Endothelial cell of umbilical vein (primary cell): ENCODE measurements around the gene TMEM54. TPM values are rescaled to one million over a fixed set of nuclear protein-coding genes. Genes with fewer than 3 reads are reported as not detected.

ENCODE experiments used
- BruUV-seq: library from RNA; stranded (reverse); fragments of 400-500 nt; replicated peaks from 2 replicates; lab custom pipeline; 2021; lab: Mats Ljungman, UMichigan
- CTCF ChIA-PET: fragments of 300-600, 350-600 bp; sonication (Branson Sonifier 250); formaldehyde crosslinking; loops from one replicate; lab custom pipeline; 2021; ENCODE audit warnings: antibody characterized with exemption, inconsistent platforms; lab: Charles Lee
- POLR2A ChIA-PET: fragments of 300-600, 350-600 bp; sonication (Branson Sonifier 250); formaldehyde crosslinking; loops from one replicate; lab custom pipeline; 2021; ENCODE audit warnings: antibody characterized with exemption, inconsistent platforms; lab: Charles Lee
- DNase-seq: peaks from one replicate; pipeline ENCODE4 v3.0.0-alpha.2; 2011; ENCODE audit warnings: low read depth, low spot score
- FAIRE-seq: peaks from 2 replicates; lab custom pipeline; 2011; peaks lifted over from hg19 to GRCh38; lab: Jason Lieb, UNC
- H2AFZ ChIP-seq: 2 replicates; pipeline ENCODE4 v1.6.0; 2012; ENCODE audit warnings: low read depth, low read length, control low read depth, inconsistent platforms
- H3K27ac ChIP-seq: 2 replicates; pipeline ENCODE4 v1.5.1; 2011; ENCODE audit warnings: low read depth, mild to moderate bottlenecking, control low read depth, low read length, moderate library complexity; ENCODE audit not compliant: insufficient read depth
- H3K27me3 ChIP-seq, 2 experiments: 2 replicates each; pipeline versions ENCODE4 v1.6.0 to v1.6.1; 2011; ENCODE audit warnings: low read length in 2 of 2, mixed read lengths in 1 of 2; ENCODE audit not compliant: control insufficient read depth in 2 of 2, insufficient read depth in 2 of 2
- H3K36me3 ChIP-seq, 2 experiments: 2 replicates in 1 of 2; 3 replicates in 1 of 2; pipeline ENCODE4 v1.5.1; 2011; ENCODE audit warnings: low read length in 2 of 2, mild to moderate bottlenecking in 1 of 2, moderate library complexity in 1 of 2; ENCODE audit not compliant: control insufficient read depth in 2 of 2, insufficient read depth in 2 of 2; ENCODE audit errors: extremely low read depth in 1 of 2
- H3K4me1 ChIP-seq: 3 replicates; pipeline ENCODE4 v1.5.1; 2011; ENCODE audit warnings: mild to moderate bottlenecking, low read length; ENCODE audit not compliant: control insufficient read depth, insufficient read depth; ENCODE audit errors: extremely low read depth
- H3K4me2 ChIP-seq: 2 replicates; pipeline ENCODE4 v1.6.1; 2011; ENCODE audit warnings: low read length, control low read depth, mixed read lengths; ENCODE audit not compliant: insufficient read depth
- H3K4me3 ChIP-seq, 3 experiments: fragments of 200-600 bp in 1 of 3; sonication (generic), shearing (Covaris generic) in 1 of 3; replicated peaks in 1 of 3; 2 replicates each; pipeline ENCODE4 v1.5.1; 2011 to 2016; ENCODE audit warnings: control low read depth in 3 of 3, low read length in 3 of 3, mild to moderate bottlenecking in 2 of 3, inconsistent platforms in 1 of 3, low read depth in 1 of 3, moderate library complexity in 1 of 3; ENCODE audit not compliant: insufficient read depth in 1 of 3
- H3K79me2 ChIP-seq: 2 replicates; pipeline ENCODE4 v1.6.0; 2012; ENCODE audit warnings: low read length, inconsistent platforms; ENCODE audit not compliant: control insufficient read depth, insufficient read depth
- H3K9ac ChIP-seq: replicated peaks from 2 replicates; pipeline ENCODE3; 2011; ENCODE audit warnings: low read length, control low read depth; ENCODE audit not compliant: insufficient read depth; ENCODE audit errors: extremely low read depth
- H3K9me1 ChIP-seq: replicated peaks from 3 replicates; pipeline ENCODE4 v1.6.0; 2011; ENCODE audit warnings: mild to moderate bottlenecking, low read length; ENCODE audit not compliant: control insufficient read depth, insufficient read depth; ENCODE audit errors: extremely low read depth
- H3K9me3 ChIP-seq: replicated peaks from 2 replicates; pipeline ENCODE4 v1.5.1; 2012; ENCODE audit warnings: low read length, inconsistent platforms; ENCODE audit not compliant: control insufficient read depth, insufficient read depth
- H4K20me1 ChIP-seq: replicated peaks from 2 replicates; pipeline ENCODE3; 2011; ENCODE audit warnings: mild to moderate bottlenecking, low read length; ENCODE audit not compliant: control insufficient read depth, insufficient read depth; ENCODE audit errors: extremely low read depth
- EZH2 ChIP-seq: IDR thresholded peaks from 2 replicates; pipeline ENCODE4 v1.6.1; 2012; ENCODE audit warnings: borderline replicate concordance, low read depth, mild to moderate bottlenecking, moderate library complexity, low read length, inconsistent platforms; ENCODE audit not compliant: severe bottlenecking
- FOS ChIP-seq: IDR thresholded peaks from 2 replicates; pipeline ENCODE4 v1.6.1; 2011; ENCODE audit warnings: mild to moderate bottlenecking, low read length, moderate library complexity, borderline replicate concordance; ENCODE audit not compliant: insufficient read depth
- GATA2 ChIP-seq: IDR thresholded peaks from 2 replicates; pipeline ENCODE4 v1.7.0; 2011; ENCODE audit warnings: low read depth, mild to moderate bottlenecking, moderate library complexity, mixed read lengths, low read length; ENCODE audit not compliant: insufficient read length, insufficient read depth
- JUN ChIP-seq: IDR thresholded peaks from 2 replicates; pipeline ENCODE4 v1.6.1; 2011; ENCODE audit warnings: borderline replicate concordance, low read depth; ENCODE audit not compliant: insufficient read length, insufficient read depth
- MYC ChIP-seq: IDR thresholded peaks from one replicate; pipeline ENCODE4 v1.6.1; 2011; ENCODE audit warnings: mild to moderate bottlenecking, low read depth, low read length
- POLR2A ChIP-seq: IDR thresholded peaks from 2 replicates; pipeline ENCODE4 v1.6.1; 2012; ENCODE audit warnings: low read depth, mild to moderate bottlenecking, control low read depth, low read length
- POLR2AphosphoS5 ChIP-seq: IDR thresholded peaks from 2 replicates; pipeline ENCODE4 v1.6.1; 2012; ENCODE audit warnings: low read depth, mild to moderate bottlenecking, control low read depth, low read length, moderate library complexity; ENCODE audit not compliant: insufficient read depth
- dilution Hi-C: fragments of 300-500 bp; cut with MboI; formaldehyde crosslinking; loops from one replicate; pipeline ENCODE4 v1.15.0; 2019; ENCODE audit warnings: low sequenced_read_pairs; ENCODE audit not compliant: extremely low pct_ligation_motif_present
- intact Hi-C: fragments of 100-400 bp; cut with micrococcal nuclease; formaldehyde crosslinking; loops from one replicate; pipeline ENCODE4 v1.10.0; 2022
- polyA plus RNA-seq, 4 experiments: library from polyadenylated mRNA; depleted of rRNA in 3 of 4; stranded (reverse) in 3 of 4; unstranded in 1 of 4; fragments of >200 nt; gene quantifications; 2 replicates each; pipeline versions ENCODE4 v1.2.1 to v1.2.3, GENCODE V29; 2011 to 2012; ENCODE audit warnings: missing spikeins in 1 of 4
- total RNA-seq: library from RNA; stranded (reverse); gene quantifications from 2 replicates; pipeline ENCODE4 v1.2.3, GENCODE V29; 2021
- TF ChIP-seq, protein P1 (sequence below): IDR thresholded peaks from 2 replicates; pipeline ENCODE4 v1.6.1; 2011; ENCODE audit not compliant: insufficient read depth, insufficient read length
- TF ChIP-seq, protein P2 (sequence below), 2 donors: IDR thresholded peaks; 1 replicate in 1 of 2; 2 replicates in 1 of 2; pipeline ENCODE4 v1.5.1; 2011; ENCODE audit warnings: low read length in 2 of 2, mild to moderate bottlenecking in 2 of 2, moderate library complexity in 2 of 2, control low read depth in 1 of 2, inconsistent platforms in 1 of 2, low read depth in 1 of 2; ENCODE audit not compliant: insufficient read depth in 1 of 2; ENCODE audit errors: extremely low read depth in 1 of 2

Gene TMEM54
- total and polyA plus RNA-seq, 2 donors (not counting 3 experiments of a cell fraction or from before 2014, with no cell fraction given), result 23.6 to 77.2 TPM

DNA sequence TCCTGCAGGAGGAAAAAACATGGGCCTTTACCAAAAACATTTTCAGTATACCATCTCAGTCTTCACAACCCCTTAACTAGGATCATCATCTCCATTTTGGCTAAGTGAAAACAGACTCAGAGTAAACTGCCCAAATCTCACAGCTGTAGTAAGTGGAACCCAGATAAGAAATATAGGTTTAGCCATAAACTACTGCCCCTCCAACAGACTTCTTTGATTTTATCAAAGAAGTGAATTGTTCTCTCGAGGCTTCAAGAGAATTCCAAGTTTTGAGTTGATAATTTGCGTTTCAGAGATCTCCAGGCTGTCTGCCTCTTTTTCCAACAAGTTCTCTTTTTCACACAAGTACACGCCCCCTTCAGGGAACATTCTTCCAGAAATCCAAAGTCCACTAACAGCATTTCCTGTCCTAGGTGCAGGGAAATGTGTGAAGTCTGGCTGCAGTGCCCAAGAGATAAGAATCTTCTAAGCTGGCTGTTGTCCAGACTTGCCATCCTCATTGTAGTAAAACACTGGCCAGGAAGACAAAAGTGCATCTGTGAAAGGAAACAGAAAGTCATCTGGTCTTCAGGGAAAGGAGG lies 32.6 kb upstream of the TMEM54 start:
- BruUV-seq, result no TSS peak
- Histone ChIP-seq H3K9me1 (no peaks in the 10 kb centered on the region), H2AFZ (no peak overlapping the region), H3K27ac (peak overlapping the region; percentile 33), H3K79me2 (peaks cover 3% of the 10 kb centered on the region), H3K9me3 (no peaks in the 10 kb centered on the region), H3K9ac (no peak overlapping the region), H3K4me1 (peaks cover 21% of the 10 kb centered on the region), H4K20me1 (no peaks in the 10 kb centered on the region), H3K4me3 (no peak overlapping the region), H3K4me2 (peak overlapping the region; percentile 53), H3K27me3 (no peaks in the 10 kb centered on the region), H3K36me3 (peaks cover 5 to 6% of the 10 kb centered on the region in 2 experiments)
- peak; percentile 95 for DNase-seq
- ChIA-PET CTCF (interaction anchor here (0.7 to 7.4 kb wide), 42 partner anchors 9 to 154 kb away, joined by 3 to 340 read pairs (median 6); partner anchors contain the start of genes AZIN2, HPCA and RNF19B), POLR2A (interaction anchor here (0.9 to 1.1 kb wide), 2 partner anchors 19 to 76 kb away, joined by 3 read pairs; no protein-coding TSS in a partner anchor)
- FAIRE-seq, result peak; percentile 94
- TF ChIP-seq GATA2, result peak; percentile 100
- TF ChIP-seq JUN, result no peak
- TF ChIP-seq, protein P1, sequence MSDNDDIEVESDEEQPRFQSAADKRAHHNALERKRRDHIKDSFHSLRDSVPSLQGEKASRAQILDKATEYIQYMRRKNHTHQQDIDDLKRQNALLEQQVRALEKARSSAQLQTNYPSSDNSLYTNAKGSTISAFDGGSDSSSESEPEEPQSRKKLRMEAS, result no peak
- peak; percentile 11 for TF ChIP-seq FOS
- TF ChIP-seq, protein P2, sequence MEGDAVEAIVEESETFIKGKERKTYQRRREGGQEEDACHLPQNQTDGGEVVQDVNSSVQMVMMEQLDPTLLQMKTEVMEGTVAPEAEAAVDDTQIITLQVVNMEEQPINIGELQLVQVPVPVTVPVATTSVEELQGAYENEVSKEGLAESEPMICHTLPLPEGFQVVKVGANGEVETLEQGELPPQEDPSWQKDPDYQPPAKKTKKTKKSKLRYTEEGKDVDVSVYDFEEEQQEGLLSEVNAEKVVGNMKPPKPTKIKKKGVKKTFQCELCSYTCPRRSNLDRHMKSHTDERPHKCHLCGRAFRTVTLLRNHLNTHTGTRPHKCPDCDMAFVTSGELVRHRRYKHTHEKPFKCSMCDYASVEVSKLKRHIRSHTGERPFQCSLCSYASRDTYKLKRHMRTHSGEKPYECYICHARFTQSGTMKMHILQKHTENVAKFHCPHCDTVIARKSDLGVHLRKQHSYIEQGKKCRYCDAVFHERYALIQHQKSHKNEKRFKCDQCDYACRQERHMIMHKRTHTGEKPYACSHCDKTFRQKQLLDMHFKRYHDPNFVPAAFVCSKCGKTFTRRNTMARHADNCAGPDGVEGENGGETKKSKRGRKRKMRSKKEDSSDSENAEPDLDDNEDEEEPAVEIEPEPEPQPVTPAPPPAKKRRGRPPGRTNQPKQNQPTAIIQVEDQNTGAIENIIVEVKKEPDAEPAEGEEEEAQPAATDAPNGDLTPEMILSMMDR (IDR thresholded peaks at IDR 0.05; ENCODE audit: extremely low read depth in 1 of 2, insufficient read depth in 1 of 2, low read depth in 1 of 2, low read length in 2 of 2), result no peak
- no peak for TF ChIP-seq MYC
- peak; percentile 73 for TF ChIP-seq POLR2AphosphoS5
- peak; percentile 16 for TF ChIP-seq POLR2A
- TF ChIP-seq EZH2, result no peak
- intact Hi-C loops (loop anchor here (1.0 to 2.0 kb wide), 5 partner anchors 30 to 152 kb away; partner anchors contain the start of gene RNF19B), dilution Hi-C loops (no loop called here)
